Naive thymus-derived CD4-positive, alpha-beta T cell (primary cell): Measurements from ENCODE around the gene PCBP3. TPM values are rescaled to one million over a fixed set of nuclear protein-coding genes. Genes with fewer than 3 reads are reported as not detected.

ENCODE experiments used
- ATAC-seq: fragments of 150-1000 bp; cut with Tn5 transposase; 2 replicates; pipeline ENCODE4 v1.10.0; 2021; ENCODE audit warnings: mild to moderate bottlenecking, moderate library complexity
- CTCF ChIA-PET: fragments of 350-600 bp; sonication (Branson Sonifier 250); formaldehyde crosslinking; loops from one replicate; lab custom pipeline; 2021; ENCODE audit warnings: antibody characterized with exemption; lab: Charles Lee
- POLR2A ChIA-PET: fragments of 350-600 bp; sonication (Branson Sonifier 250); formaldehyde crosslinking; loops from one replicate; lab custom pipeline; 2021; ENCODE audit warnings: antibody characterized with exemption, inconsistent platforms; lab: Charles Lee
- DNase-seq, 9 donors: peaks; one replicate each; pipeline versions ENCODE4 v3.0.0 to v3.0.0-alpha.2; 2020 to 2022; ENCODE audit warnings: mixed read lengths in 1 of 9
- H3K27ac ChIP-seq: one replicate; pipeline ENCODE4 v1.7.0; 2013; ENCODE audit warnings: mild to moderate bottlenecking, low read depth, low read length, moderate library complexity
- H3K27me3 ChIP-seq, 2 donors: one replicate each; pipeline ENCODE4 v1.7.0; 2013; ENCODE audit warnings: low read length in 2 of 2, mild to moderate bottlenecking in 2 of 2, moderate library complexity in 2 of 2; ENCODE audit not compliant: control insufficient read depth in 2 of 2, insufficient read depth in 2 of 2
- H3K36me3 ChIP-seq, 3 experiments: 1 replicate in 2 of 3; 2 replicates in 1 of 3; pipeline ENCODE4 v1.7.0; 2013; ENCODE audit warnings: low read length in 3 of 3, mild to moderate bottlenecking in 3 of 3, moderate library complexity in 1 of 3; ENCODE audit not compliant: insufficient read depth in 3 of 3, control insufficient read depth in 2 of 3
- H3K4me1 ChIP-seq, 2 donors: one replicate each; pipeline ENCODE4 v1.7.0; 2013; ENCODE audit warnings: low read length in 2 of 2, mild to moderate bottlenecking in 2 of 2, moderate library complexity in 1 of 2; ENCODE audit not compliant: control insufficient read depth in 2 of 2, insufficient read depth in 2 of 2
- H3K4me3 ChIP-seq: 2 replicates; pipeline ENCODE4 v1.7.0; 2013; ENCODE audit warnings: mild to moderate bottlenecking, low read length
- H3K9me3 ChIP-seq, 3 experiments: 1 replicate in 2 of 3; 2 replicates in 1 of 3; pipeline ENCODE4 v1.7.0; 2013; ENCODE audit warnings: low read length in 3 of 3; ENCODE audit not compliant: control insufficient read depth in 2 of 3
- H3K27ac Mint-ChIP-seq, 9 donors: one replicate each; pipeline ENCODE4 v1.8.0; 2020 to 2022; ENCODE audit warnings: mixed read lengths in 9 of 9, mild to moderate bottlenecking in 8 of 9, moderate library complexity in 5 of 9, inconsistent platforms in 2 of 9
- H3K27me3 Mint-ChIP-seq, 5 donors: one replicate each; pipeline ENCODE4 v1.8.0; 2021 to 2022; ENCODE audit warnings: mixed read lengths in 5 of 5, mild to moderate bottlenecking in 1 of 5
- H3K36me3 Mint-ChIP-seq, 5 donors: one replicate each; pipeline ENCODE4 v1.8.0; 2020 to 2022; ENCODE audit warnings: mixed read lengths in 5 of 5, mild to moderate bottlenecking in 3 of 5, inconsistent platforms in 1 of 5
- H3K4me1 Mint-ChIP-seq, 7 donors: one replicate each; pipeline ENCODE4 v1.8.0; 2020 to 2022; ENCODE audit warnings: mixed read lengths in 7 of 7, mild to moderate bottlenecking in 3 of 7, inconsistent platforms in 1 of 7
- H3K4me3 Mint-ChIP-seq, 10 donors: one replicate each; pipeline ENCODE4 v1.8.0; 2020 to 2022; ENCODE audit warnings: mild to moderate bottlenecking in 10 of 10, mixed read lengths in 10 of 10, moderate library complexity in 6 of 10, inconsistent platforms in 2 of 10
- H3K9me3 Mint-ChIP-seq, 11 donors: one replicate each; pipeline ENCODE4 v1.8.0; 2020 to 2022; ENCODE audit warnings: mixed read lengths in 11 of 11, mild to moderate bottlenecking in 4 of 11, inconsistent platforms in 1 of 11, moderate library complexity in 1 of 11
- intact Hi-C, 2 donors: fragments of 100-400 bp; cut with micrococcal nuclease; formaldehyde crosslinking; loops; one replicate each; pipeline ENCODE4 v1.15.1; 2023
- polyA plus RNA-seq, 2 donors: library from polyadenylated mRNA; unstranded; fragments of 300-500 nt; fragmentation: Illumina TruSeq; gene quantifications; one replicate each; pipeline ENCODE4 v1.2.3, GENCODE V29; 2021
- total RNA-seq, 6 experiments: library from RNA in 5 of 6; stranded (reverse) in 5 of 6; gene quantifications; 1 replicate in 5 of 6; 2 replicates in 1 of 6; pipeline ENCODE4 v1.2.3 and lab custom pipeline; 2021 to 2026

The PCBP3 gene
- total and polyA plus RNA-seq, 7 experiments from 2014 or later, result 1.2 to 5.2 (median 1.6) TPM

DNA sequence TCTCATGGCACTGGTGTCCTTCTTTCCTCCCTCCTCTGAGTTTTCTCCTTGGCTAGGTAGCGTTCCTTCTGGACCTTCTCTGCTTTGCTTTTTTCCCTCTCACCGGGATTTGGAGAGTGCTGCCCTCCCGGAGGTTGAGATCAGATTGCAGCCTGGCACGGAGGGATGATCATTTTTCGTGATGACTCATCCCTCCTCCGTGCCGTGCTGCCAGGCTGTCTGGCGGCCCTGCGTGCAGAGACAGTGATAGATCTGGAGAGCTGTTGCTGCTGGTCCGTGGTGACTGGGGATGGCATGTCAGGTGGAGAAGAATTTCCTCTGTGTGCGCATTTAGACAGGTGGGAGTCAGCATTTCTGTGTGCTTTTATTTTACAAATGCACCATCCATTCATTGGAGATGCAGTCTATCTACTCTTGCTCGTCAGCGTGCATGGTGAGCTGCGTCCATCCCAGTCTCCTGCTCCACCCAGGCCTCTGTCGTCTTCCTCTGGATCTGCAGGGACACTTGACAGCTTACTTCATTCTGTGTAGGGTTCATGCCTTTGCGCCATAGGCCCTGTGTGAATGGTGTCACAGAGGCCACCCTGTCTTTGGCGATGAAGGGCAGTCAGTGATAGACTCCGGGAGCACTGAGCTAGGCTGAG lies 104.4 kb downstream of the PCBP3 start:
- CTCF ChIA-PET, result no interaction called here
- H3K27me3 ChIP-seq, result no peaks in the 10 kb centered on the region
- intact Hi-C loops, result no loop called here
- Mint-ChIP-seq H3K36me3 (peaks cover 0 to 31% (median 8%) of the 10 kb centered on the region in 5 donors), H3K9me3 (peaks cover 0 to 2% (median 0%) of the 10 kb centered on the region in 11 donors), H3K27me3 (no peaks in the 10 kb centered on the region), H3K4me3 (no peak overlapping the region), H3K27ac (peak overlapping the region in 1 of 9 donors; percentile 65), H3K4me1 (peaks cover 0 to 22% (median 11%) of the 10 kb centered on the region in 7 donors)
- DNase-seq (no peak), ATAC-seq (no peak)
- POLR2A ChIA-PET, result interaction anchor here (1.0 kb wide), 1 partner anchor 10 kb away, joined by 4 read pairs; no protein-coding TSS in a partner anchor
- H3K4me1 ChIP-seq, result no peaks in the 10 kb centered on the region
- H3K36me3 ChIP-seq, result no peaks in the 10 kb centered on the region
- no peak overlapping the region for H3K27ac ChIP-seq
- H3K9me3 ChIP-seq, result no peaks in the 10 kb centered on the region
- H3K4me3 ChIP-seq, result no peak overlapping the region

DNA sequence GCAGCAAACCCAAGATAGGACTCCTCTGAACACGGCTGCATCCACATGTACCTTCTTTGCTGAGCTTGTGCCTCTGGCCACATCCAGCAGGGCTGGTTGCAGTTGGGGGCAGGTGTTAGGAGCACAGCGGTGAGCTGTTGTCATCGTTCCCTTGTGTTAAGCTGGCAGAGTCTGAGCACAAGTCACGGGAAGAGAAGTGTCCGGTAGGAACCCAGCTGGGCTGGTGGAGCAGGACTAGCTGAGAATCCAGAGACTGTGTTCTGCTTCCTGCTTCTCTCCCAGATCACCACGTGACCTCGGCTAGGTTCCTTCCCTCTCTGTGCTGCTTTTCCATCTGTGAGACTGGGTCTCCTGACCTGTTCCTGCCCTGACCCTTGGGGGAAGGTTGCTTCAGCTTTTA lies 105.1 kb downstream of the PCBP3 start:
- peaks cover 0 to 2% (median 0%) of the 10 kb centered on the region in 5 donors for H3K27me3 Mint-ChIP-seq

GRCh38 chr21:45749974-45750373 lies 106.4 kb downstream of the PCBP3 start:
- ATAC-seq (no peak), DNase-seq (no peak)
- peaks cover 0 to 3% (median 0%) of the 10 kb centered on the region in 5 donors for H3K27me3 Mint-ChIP-seq
- H3K27me3 ChIP-seq, result no peaks in the 10 kb centered on the region
- ChIA-PET POLR2A (no interaction called here), CTCF (no interaction called here)
- H3K9me3 ChIP-seq, result no peaks in the 10 kb centered on the region
- H3K4me1 ChIP-seq, result no peaks in the 10 kb centered on the region
- H3K36me3 Mint-ChIP-seq, result peaks cover 0 to 30% (median 12%) of the 10 kb centered on the region in 5 donors
- intact Hi-C loops, result no loop called here
- peak overlapping the region in 1 of 9 donors; percentile 16 for H3K27ac Mint-ChIP-seq
- peaks cover 0 to 5% (median 0%) of the 10 kb centered on the region in 11 donors for H3K9me3 Mint-ChIP-seq
- no peaks in the 10 kb centered on the region for H3K36me3 ChIP-seq
- no peak overlapping the region for H3K4me3 Mint-ChIP-seq
- peaks cover 0 to 22% (median 11%) of the 10 kb centered on the region in 7 donors for H3K4me1 Mint-ChIP-seq
- no peak overlapping the region for H3K4me3 ChIP-seq
- H3K27ac ChIP-seq, result no peak overlapping the region

More for the DNA sequence above, 105.1 kb downstream of the PCBP3 start:
- Mint-ChIP-seq H3K27ac (no peak overlapping the region), H3K4me1 (peaks cover 0 to 22% (median 11%) of the 10 kb centered on the region in 7 donors), H3K9me3 (peaks cover 0 to 2% (median 0%) of the 10 kb centered on the region in 11 donors), H3K36me3 (peaks cover 0 to 33% (median 11%) of the 10 kb centered on the region in 5 donors), H3K4me3 (no peak overlapping the region)
- H3K36me3 ChIP-seq, result no peaks in the 10 kb centered on the region
- H3K9me3 ChIP-seq, result no peaks in the 10 kb centered on the region
- no peaks in the 10 kb centered on the region for H3K4me1 ChIP-seq
- intact Hi-C loops, result no loop called here
- no peak overlapping the region for H3K27ac ChIP-seq
- no peaks in the 10 kb centered on the region for H3K27me3 ChIP-seq
- H3K4me3 ChIP-seq, result no peak overlapping the region
- POLR2A ChIA-PET, result no interaction called here
- no peak for DNase-seq
- CTCF ChIA-PET, result no interaction called here
- ATAC-seq, result no peak

DNA sequence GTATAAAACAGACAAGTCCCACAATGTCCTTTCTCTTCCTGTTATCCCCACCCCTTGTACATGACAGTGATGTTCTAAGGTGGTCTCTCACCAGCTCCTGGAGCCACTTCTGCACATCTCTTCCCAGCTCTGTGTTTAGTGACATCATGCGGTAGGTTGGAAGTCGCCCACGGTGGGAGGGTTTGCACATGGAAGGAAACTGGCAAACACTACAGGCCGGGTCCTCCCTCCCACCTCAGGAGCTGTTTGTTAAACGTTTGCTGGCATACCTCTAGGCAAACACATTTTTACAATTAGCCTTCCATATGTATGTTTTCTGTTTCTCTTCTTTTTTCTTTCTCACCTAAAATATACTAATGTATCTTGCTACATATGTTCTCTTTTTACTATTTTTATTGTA lies 107.4 kb downstream of the PCBP3 start:
- POLR2A ChIA-PET, result no interaction called here
- Histone ChIP-seq H3K27ac (no peak overlapping the region), H3K4me3 (no peak overlapping the region), H3K4me1 (no peaks in the 10 kb centered on the region), H3K9me3 (no peaks in the 10 kb centered on the region), H3K27me3 (no peaks in the 10 kb centered on the region), H3K36me3 (no peaks in the 10 kb centered on the region)
- Mint-ChIP-seq H3K27ac (peak overlapping the region in 1 of 9 donors; percentile 6), H3K4me3 (no peak overlapping the region), H3K27me3 (peaks cover 0 to 3% (median 0%) of the 10 kb centered on the region in 5 donors), H3K4me1 (peaks cover 0 to 22% (median 11%) of the 10 kb centered on the region in 7 donors), H3K36me3 (peaks cover under 1 to 29% (median 10%) of the 10 kb centered on the region in 5 donors), H3K9me3 (peaks cover 0 to 7% (median 1%) of the 10 kb centered on the region in 11 donors)
- ATAC-seq (no peak), DNase-seq (no peak)
- intact Hi-C loops, result no loop called here
- CTCF ChIA-PET, result no interaction called here

DNA sequence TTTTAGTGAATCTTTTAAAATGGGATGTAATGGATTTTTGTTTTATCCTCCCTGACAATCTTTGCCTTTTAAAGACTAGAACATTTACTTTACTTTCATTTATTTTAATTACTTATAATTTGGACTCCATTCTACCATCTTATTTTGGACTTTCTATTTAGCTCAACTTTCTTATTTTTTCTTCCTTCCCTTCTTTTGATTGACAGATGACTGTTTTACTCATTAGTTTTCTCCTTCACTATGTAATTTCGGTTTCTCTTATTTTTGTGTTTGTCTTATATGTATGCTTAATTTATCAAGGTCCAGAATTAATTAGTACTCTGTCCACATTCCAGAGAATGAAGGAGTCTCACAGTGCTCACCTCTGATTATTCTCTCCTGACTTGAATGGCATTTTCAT lies 109.9 kb downstream of the PCBP3 start:
- no peak overlapping the region for H3K4me3 ChIP-seq
- no peaks in the 10 kb centered on the region for H3K9me3 ChIP-seq
- H3K27me3 ChIP-seq, result no peaks in the 10 kb centered on the region
- Mint-ChIP-seq H3K36me3 (peaks cover 10 to 35% (median 18%) of the 10 kb centered on the region in 5 donors), H3K27ac (no peak overlapping the region), H3K9me3 (peaks cover 0 to 16% (median 4%) of the 10 kb centered on the region in 11 donors), H3K27me3 (peaks cover 0 to 3% (median 0%) of the 10 kb centered on the region in 5 donors), H3K4me3 (no peak overlapping the region), H3K4me1 (peaks cover 0 to 22% (median 11%) of the 10 kb centered on the region in 7 donors)
- H3K4me1 ChIP-seq, result no peaks in the 10 kb centered on the region
- intact Hi-C loops, result no loop called here
- no peak overlapping the region for H3K27ac ChIP-seq
- H3K36me3 ChIP-seq, result no peaks in the 10 kb centered on the region
- DNase-seq, result no peak
- ChIA-PET POLR2A (no interaction called here), CTCF (interaction anchor here (0.6 kb wide), 1 partner anchor 138 kb away, joined by 3 read pairs; no protein-coding TSS in a partner anchor)
- ATAC-seq, result no peak

GRCh38 chr21:45756029-45756428 lies 112.5 kb downstream of the PCBP3 start:
- Histone ChIP-seq H3K27ac (no peak overlapping the region), H3K9me3 (no peaks in the 10 kb centered on the region), H3K4me3 (no peak overlapping the region), H3K27me3 (no peaks in the 10 kb centered on the region), H3K4me1 (no peaks in the 10 kb centered on the region), H3K36me3 (no peaks in the 10 kb centered on the region)
- H3K9me3 Mint-ChIP-seq, result peaks cover 0 to 16% (median 4%) of the 10 kb centered on the region in 11 donors
- intact Hi-C loops, result no loop called here
- H3K4me3 Mint-ChIP-seq, result no peak overlapping the region
- POLR2A ChIA-PET, result no interaction called here
- ATAC-seq, result no peak
- CTCF ChIA-PET, result no interaction called here
- peaks cover 10 to 34% (median 23%) of the 10 kb centered on the region in 5 donors for H3K36me3 Mint-ChIP-seq
- H3K4me1 Mint-ChIP-seq, result peaks cover 0 to under 1% (median 0%) of the 10 kb centered on the region in 7 donors
- peaks cover 0 to 7% (median 0%) of the 10 kb centered on the region in 5 donors for H3K27me3 Mint-ChIP-seq
- DNase-seq, result no peak
- H3K27ac Mint-ChIP-seq, result no peak overlapping the region
